ENCODE data around the gene WDR64. TPM values are rescaled to one million over a fixed set of nuclear protein-coding genes. Genes with fewer than 3 reads are reported as not detected.

The WDR64 gene
- total RNA-seq, 3 donors from 2014 or later (not counting 1 experiment from before 2014, with no cell fraction given): not detected

GRCh38 chr1:241736387-241736786 lies 84.3 kb downstream of the WDR64 start:
- H3K27me3 ChIP-seq (ENCODE audit: control insufficient read depth, insufficient read depth, low read length): no peaks in the 10 kb centered on the region
- H3K4me1 Mint-ChIP-seq: no peaks in the 10 kb centered on the region
- ATAC-seq (no peak), DNase-seq (peak in 1 of 2 donors; percentile 5)
- intact Hi-C loops (cut with micrococcal nuclease): no loop called here
- no peak for TF ChIP-seq CTCF (IDR thresholded peaks at IDR 0.05)
- H3K36me3 Mint-ChIP-seq: no peaks in the 10 kb centered on the region
- no peak overlapping the region for H3K27ac Mint-ChIP-seq
- H3K9me3 ChIP-seq (ENCODE audit: control insufficient read depth, insufficient read depth, low read length): no peaks in the 10 kb centered on the region
- H3K4me3 Mint-ChIP-seq: no peak overlapping the region
- peaks cover 8 to 27% of the 10 kb centered on the region in 2 donors for H3K27me3 Mint-ChIP-seq (ENCODE audit: low read depth in 2 of 2)
- H3K27ac ChIP-seq (ENCODE audit: low read length): no peak overlapping the region
- 78% methylated on average over 3 of the region's 3 CpGs for WGBS (ENCODE audit: insufficient coverage)
- no peaks in the 10 kb centered on the region for H3K4me1 ChIP-seq (ENCODE audit: control insufficient read depth, insufficient read depth, low read length)
- H3K4me3 ChIP-seq (ENCODE audit: low read length): no peak overlapping the region
- H3K36me3 ChIP-seq (ENCODE audit: control insufficient read depth, insufficient read depth, low read length): no peaks in the 10 kb centered on the region
- no peaks in the 10 kb centered on the region for H3K9me3 Mint-ChIP-seq

GRCh38 chr1:241738284-241739078 lies 86.4 kb downstream of the WDR64 start:
- WGBS (ENCODE audit: insufficient coverage): 86% methylated on average over 6 of the region's 8 CpGs
- Histone ChIP-seq H3K9me3 (ENCODE audit: control insufficient read depth, insufficient read depth, low read length) (no peaks in the 10 kb centered on the region), H3K27me3 (ENCODE audit: control insufficient read depth, insufficient read depth, low read length) (no peaks in the 10 kb centered on the region), H3K36me3 (ENCODE audit: control insufficient read depth, insufficient read depth, low read length) (no peaks in the 10 kb centered on the region), H3K4me1 (ENCODE audit: control insufficient read depth, insufficient read depth, low read length) (no peaks in the 10 kb centered on the region), H3K27ac (ENCODE audit: low read length) (no peak overlapping the region), H3K4me3 (ENCODE audit: low read length) (no peak overlapping the region)
- no peak overlapping the region for H3K4me3 Mint-ChIP-seq
- no peak overlapping the region for H3K27ac Mint-ChIP-seq
- H3K4me1 Mint-ChIP-seq: no peaks in the 10 kb centered on the region
- DNase-seq (no peak), ATAC-seq (no peak)
- H3K9me3 Mint-ChIP-seq: no peaks in the 10 kb centered on the region
- no peaks in the 10 kb centered on the region for H3K36me3 Mint-ChIP-seq
- TF ChIP-seq CTCF (IDR thresholded peaks at IDR 0.05): no peak
- intact Hi-C loops (cut with micrococcal nuclease): no loop called here
- H3K27me3 Mint-ChIP-seq (ENCODE audit: low read depth in 2 of 2): peaks cover 8 to 27% of the 10 kb centered on the region in 2 donors

- H3K27me3 ChIP-seq (ENCODE audit: control insufficient read depth, insufficient read depth, low read length): no peaks in the 10 kb centered on the region
- intact Hi-C loops (cut with micrococcal nuclease): no loop called here
- no peak for TF ChIP-seq CTCF (IDR thresholded peaks at IDR 0.05)
- ATAC-seq (no peak), DNase-seq (no peak)
- H3K9me3 ChIP-seq (ENCODE audit: control insufficient read depth, insufficient read depth, low read length): no peaks in the 10 kb centered on the region
- no peak overlapping the region for H3K27ac ChIP-seq (ENCODE audit: low read length)
- Mint-ChIP-seq H3K27ac (no peak overlapping the region), H3K9me3 (no peaks in the 10 kb centered on the region), H3K4me3 (no peak overlapping the region), H3K27me3 (ENCODE audit: low read depth in 2 of 2) (peaks cover 2 to 13% of the 10 kb centered on the region in 2 donors), H3K36me3 (no peaks in the 10 kb centered on the region), H3K4me1 (no peaks in the 10 kb centered on the region)
- whole genome bisulfite sequencing (ENCODE audit: insufficient coverage): 78% methylated on average over 4 of the region's 4 CpGs
- no peaks in the 10 kb centered on the region for H3K36me3 ChIP-seq (ENCODE audit: control insufficient read depth, insufficient read depth, low read length)
- no peak overlapping the region for H3K4me3 ChIP-seq (ENCODE audit: low read length)
- H3K4me1 ChIP-seq (ENCODE audit: control insufficient read depth, insufficient read depth, low read length): no peaks in the 10 kb centered on the region
These were observed 90.0 kb downstream of the WDR64 start for GRCh38 chr1:241742084-241742483.

- Mint-ChIP-seq H3K27ac (no peak overlapping the region), H3K36me3 (no peaks in the 10 kb centered on the region), H3K4me1 (no peaks in the 10 kb centered on the region), H3K9me3 (no peaks in the 10 kb centered on the region), H3K27me3 (ENCODE audit: low read depth in 2 of 2) (peaks cover 0 to 4% of the 10 kb centered on the region in 2 donors), H3K4me3 (no peak overlapping the region)
- WGBS (ENCODE audit: insufficient coverage): 88% methylated on average over 2 of the region's 2 CpGs
- TF ChIP-seq CTCF (IDR thresholded peaks at IDR 0.05): no peak
- DNase-seq: no peak
- Histone ChIP-seq H3K4me1 (ENCODE audit: control insufficient read depth, insufficient read depth, low read length) (no peaks in the 10 kb centered on the region), H3K27ac (ENCODE audit: low read length) (no peak overlapping the region), H3K27me3 (ENCODE audit: control insufficient read depth, insufficient read depth, low read length) (no peaks in the 10 kb centered on the region), H3K9me3 (ENCODE audit: control insufficient read depth, insufficient read depth, low read length) (no peaks in the 10 kb centered on the region), H3K4me3 (ENCODE audit: low read length) (no peak overlapping the region), H3K36me3 (ENCODE audit: control insufficient read depth, insufficient read depth, low read length) (no peaks in the 10 kb centered on the region)
- no peak for ATAC-seq
- intact Hi-C loops (cut with micrococcal nuclease): no loop called here
These were observed 92.5 kb downstream of the WDR64 start for GRCh38 chr1:241744591-241744990.

Measured in natural killer cell (primary cell).